Nephron (organoid): ENCODE results near the gene IL21R.

Experiments used
- H3K27ac Mint-ChIP-seq, 3 experiments: 2 replicates each; pipeline ENCODE4 v1.8.0; 2020; ENCODE audit warnings: mixed read lengths in 3 of 3, mild to moderate bottlenecking in 2 of 3, moderate library complexity in 1 of 3
- H3K27me3 Mint-ChIP-seq: 2 replicates; pipeline ENCODE4 v1.8.0; 2021; ENCODE audit warnings: low read depth, mild to moderate bottlenecking, moderate library complexity, mixed read lengths
- H3K36me3 Mint-ChIP-seq: 2 replicates; pipeline ENCODE4 v1.8.0; 2020; ENCODE audit warnings: low read depth, mixed read lengths
- H3K4me1 Mint-ChIP-seq: 2 replicates; pipeline ENCODE4 v1.8.0; 2020; ENCODE audit warnings: mixed read lengths
- H3K4me3 Mint-ChIP-seq, 3 experiments: 2 replicates each; pipeline ENCODE4 v1.8.0; 2020; ENCODE audit warnings: mild to moderate bottlenecking in 3 of 3, mixed read lengths in 3 of 3, moderate library complexity in 2 of 3
- H3K9me3 Mint-ChIP-seq: 2 replicates; pipeline ENCODE4 v1.8.0; 2020; ENCODE audit warnings: mixed read lengths
- CTCF ChIP-seq, 3 experiments: fragments of 200-600 bp; sonication (generic); IDR thresholded peaks; one replicate each; pipeline ENCODE4 v1.5.0; 2021; ENCODE audit warnings: antibody characterized with exemption in 3 of 3; ENCODE audit not compliant: unreplicated experiment in 3 of 3

The IL21R gene

GRCh38 chr16:27365142-27366089 is 36.6 kb upstream of the IL21R start:
- Mint-ChIP-seq H3K27ac (no peak overlapping the region), H3K4me3 (no peak overlapping the region), H3K9me3 (peaks cover 6% of the 10 kb centered on the region), H3K4me1 (no peaks in the 10 kb centered on the region), H3K36me3 (peaks cover 11% of the 10 kb centered on the region), H3K27me3 (peaks cover 9% of the 10 kb centered on the region)
- TF ChIP-seq CTCF (IDR thresholded peaks at IDR 0.05; ENCODE audit: unreplicated experiment in 3 of 3), result no peak

GRCh38 chr16:27366687-27367460 is 35.1 kb upstream of the IL21R start:
- no peak overlapping the region for H3K27ac Mint-ChIP-seq
- peaks cover 12% of the 10 kb centered on the region for H3K27me3 Mint-ChIP-seq
- no peak for TF ChIP-seq CTCF (IDR thresholded peaks at IDR 0.05; ENCODE audit: unreplicated experiment in 3 of 3)

GRCh38 chr16:27367461-27368357 is 34.3 kb upstream of the IL21R start:
- no peak overlapping the region for H3K4me3 Mint-ChIP-seq
- peaks cover 6% of the 10 kb centered on the region for H3K9me3 Mint-ChIP-seq
- TF ChIP-seq CTCF (IDR thresholded peaks at IDR 0.05; ENCODE audit: unreplicated experiment in 3 of 3), result peak; percentile 68 to 75 (median 71)
- H3K4me1 Mint-ChIP-seq, result no peaks in the 10 kb centered on the region
- H3K27ac Mint-ChIP-seq, result no peak overlapping the region
- peaks cover 13% of the 10 kb centered on the region for H3K27me3 Mint-ChIP-seq
- no peaks in the 10 kb centered on the region for H3K36me3 Mint-ChIP-seq

More at GRCh38 chr16:27366687-27367460, 35.1 kb upstream of the IL21R start:
- Mint-ChIP-seq H3K4me1 (no peaks in the 10 kb centered on the region), H3K36me3 (peaks cover 5% of the 10 kb centered on the region), H3K4me3 (no peak overlapping the region), H3K9me3 (peaks cover 6% of the 10 kb centered on the region)

GRCh38 chr16:27368358-27368722 is 33.6 kb upstream of the IL21R start:
- H3K4me3 Mint-ChIP-seq, result no peak overlapping the region
- H3K9me3 Mint-ChIP-seq, result peaks cover 6% of the 10 kb centered on the region
- H3K27ac Mint-ChIP-seq, result no peak overlapping the region
- H3K27me3 Mint-ChIP-seq, result peaks cover 13% of the 10 kb centered on the region
- H3K4me1 Mint-ChIP-seq, result no peaks in the 10 kb centered on the region
- no peaks in the 10 kb centered on the region for H3K36me3 Mint-ChIP-seq
- TF ChIP-seq CTCF (IDR thresholded peaks at IDR 0.05; ENCODE audit: unreplicated experiment in 3 of 3), result no peak

- Mint-ChIP-seq H3K4me1 (no peaks in the 10 kb centered on the region), H3K9me3 (peaks cover 6% of the 10 kb centered on the region), H3K4me3 (no peak overlapping the region), H3K27ac (no peak overlapping the region), H3K36me3 (no peaks in the 10 kb centered on the region), H3K27me3 (peaks cover 13% of the 10 kb centered on the region)
- no peak for TF ChIP-seq CTCF (IDR thresholded peaks at IDR 0.05; ENCODE audit: unreplicated experiment in 3 of 3)
Measured at GRCh38 chr16:27369806-27370205, 32.2 kb upstream of the IL21R start.
